Immature natural killer cell (primary cell): ENCODE results near the gene TAAR2. TPM values are rescaled to one million over a fixed set of nuclear protein-coding genes. Genes with fewer than 3 reads are reported as not detected.

Experiments used
- polyA plus RNA-seq, 3 donors: library from polyadenylated mRNA; unstranded; fragments of 300-500 nt; fragmentation: Illumina TruSeq; gene quantifications; one replicate each; pipeline ENCODE4 v1.2.3, GENCODE V29; 2021

Gene TAAR2
- polyA plus RNA-seq, 3 donors from 2014 or later, result not detected

Other genes with a start within 250 kb of the TAAR2 start
- not detected for gene MOXD1, start 222.8 kb downstream of the TAAR2 start, polyA plus RNA-seq
- 10 to 100 TPM; 25.5 to 37.2 (median 29.8) TPM for gene STX7, start 111.2 kb downstream of the TAAR2 start, polyA plus RNA-seq
- not detected for gene TAAR9, start 86.0 kb downstream of the TAAR2 start, polyA plus RNA-seq
- gene TAAR8, start 71.6 kb downstream of the TAAR2 start, polyA plus RNA-seq, result not detected
- gene TAAR6, start 54.0 kb downstream of the TAAR2 start, polyA plus RNA-seq, result not detected
- not detected for gene TAAR5, start 34.5 kb downstream of the TAAR2 start, polyA plus RNA-seq
- gene TAAR1, start 34.9 kb upstream of the TAAR2 start, polyA plus RNA-seq, result not detected
- gene VNN1, start 89.8 kb upstream of the TAAR2 start, polyA plus RNA-seq, result under 1 TPM in 1 of 3 donors, not detected in 2; 0.21 TPM
- gene VNN2, start 133.6 kb upstream of the TAAR2 start, polyA plus RNA-seq, result 10 to 100 TPM; 46.8 to 63.6 (median 46.9) TPM
- 1 to 10 TPM; 4.1 to 6.0 (median 4.7) TPM for gene SLC18B1, start 174.4 kb upstream of the TAAR2 start, polyA plus RNA-seq
- 1,000 to 10,000 TPM in 1 of 3 donors, 100 to 1,000 TPM in 2; 551 to 1,120 (median 856) TPM for gene RPS12, start 190.3 kb upstream of the TAAR2 start, polyA plus RNA-seq